GM12891 (cell line): Measurements from ENCODE around the gene TIGAR.

ENCODE experiments used
- DNase-seq: peaks from one replicate; pipeline ENCODE4 v3.0.0; 2011; ENCODE audit warnings: low spot score; ENCODE audit not compliant: insufficient read length
- FAIRE-seq: peaks from 2 replicates; lab custom pipeline; 2011; peaks lifted over from hg19 to GRCh38; lab: Jason Lieb, UNC
- PAX5 ChIP-seq: IDR thresholded peaks from 2 replicates; pipeline ENCODE4 v1.6.1; 2011; ENCODE audit warnings: low read length, moderate library complexity, mild to moderate bottlenecking; ENCODE audit not compliant: insufficient read depth, severe bottlenecking
- POLR2A ChIP-seq: IDR thresholded peaks from 2 replicates; pipeline ENCODE4 v1.6.1; 2011; ENCODE audit warnings: low read depth, low read length, control low read depth
- POLR2AphosphoS5 ChIP-seq: IDR thresholded peaks from 2 replicates; pipeline ENCODE4 v1.6.1; 2011; ENCODE audit warnings: low read depth, low read length, control low read depth
- POU2F2 ChIP-seq: IDR thresholded peaks from 2 replicates; pipeline ENCODE4 v1.6.1; 2011; ENCODE audit warnings: low read depth, mild to moderate bottlenecking, control low read depth, low read length, moderate library complexity
- SPI1 ChIP-seq: IDR thresholded peaks from 2 replicates; pipeline ENCODE4 v1.6.1; 2011; ENCODE audit warnings: low read depth, low read length, control low read depth
- TAF1 ChIP-seq: IDR thresholded peaks from 2 replicates; pipeline ENCODE4 v1.6.1; 2011; ENCODE audit warnings: low read depth, low read length, control low read depth

The TIGAR gene

DNA sequence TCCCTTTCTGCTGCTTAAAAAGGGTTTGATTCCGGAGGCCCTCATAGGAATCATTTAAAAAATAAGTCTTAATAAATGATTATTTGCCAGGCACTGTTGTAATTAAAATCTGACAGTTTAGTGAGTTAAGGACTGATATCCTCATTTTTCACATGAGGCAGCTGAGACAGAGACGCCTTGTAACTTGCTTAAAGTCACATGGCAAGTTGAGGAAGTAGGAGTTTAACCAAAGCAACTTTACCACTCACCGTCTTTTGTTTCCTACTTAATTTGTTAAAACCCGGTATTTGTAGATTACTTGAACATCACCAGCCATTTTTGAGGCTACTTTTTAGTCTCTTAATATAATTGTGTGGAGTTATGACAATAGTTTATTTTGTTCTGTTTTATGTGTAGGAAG, 2.4 kb downstream of the TIGAR start:
- no peak for FAIRE-seq
- TF ChIP-seq POLR2A (no peak), TAF1 (no peak), SPI1 (no peak), POU2F2 (no peak), POLR2AphosphoS5 (no peak), PAX5 (no peak)
- no peak for DNase-seq

DNA sequence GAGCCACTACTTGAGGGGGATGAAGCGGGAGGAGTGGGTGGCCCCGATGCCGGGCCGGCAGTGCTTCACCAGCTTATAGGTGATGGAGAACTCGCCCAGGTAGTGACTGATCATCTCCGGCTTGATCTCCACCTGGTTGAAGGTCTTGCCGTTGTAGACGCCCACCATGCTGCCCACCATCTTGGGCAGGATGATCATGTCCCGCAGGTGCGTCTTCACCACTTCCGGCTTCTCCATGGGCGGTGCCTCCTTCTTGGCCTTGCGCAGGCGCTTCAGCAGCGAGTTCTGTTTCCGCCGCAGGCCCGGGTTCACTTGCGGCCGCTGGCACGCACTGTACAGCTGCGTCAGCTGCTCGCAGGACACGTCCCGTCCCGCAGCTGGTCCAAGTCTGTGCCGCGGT, 3.4 kb downstream of the TIGAR start:
- DNase-seq (no peak), FAIRE-seq (no peak)
- TF ChIP-seq POLR2AphosphoS5 (no peak), SPI1 (no peak), POU2F2 (no peak), POLR2A (no peak), PAX5 (no peak), TAF1 (no peak)

DNA sequence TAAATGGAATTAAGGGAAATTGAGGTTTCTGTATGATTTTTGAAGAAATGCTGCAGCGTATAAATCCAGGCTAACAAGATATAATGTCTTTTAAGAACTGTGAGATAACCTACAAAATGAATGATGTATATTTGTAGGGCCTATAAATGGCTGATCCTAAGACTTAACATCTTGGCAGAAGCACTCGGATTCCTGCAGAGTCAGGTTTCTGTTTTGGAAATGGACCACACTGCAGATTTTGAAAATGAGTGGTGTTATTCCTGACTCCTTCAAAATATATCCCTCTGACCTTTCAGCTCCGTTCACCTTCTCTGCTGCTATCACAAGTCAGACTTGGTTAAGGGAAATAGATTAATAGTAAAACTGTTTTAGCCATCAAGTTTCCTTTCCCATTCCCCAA, 5.0 kb downstream of the TIGAR start:
- FAIRE-seq, result no peak
- no peak for DNase-seq
- no peak for TF ChIP-seq POU2F2

DNA sequence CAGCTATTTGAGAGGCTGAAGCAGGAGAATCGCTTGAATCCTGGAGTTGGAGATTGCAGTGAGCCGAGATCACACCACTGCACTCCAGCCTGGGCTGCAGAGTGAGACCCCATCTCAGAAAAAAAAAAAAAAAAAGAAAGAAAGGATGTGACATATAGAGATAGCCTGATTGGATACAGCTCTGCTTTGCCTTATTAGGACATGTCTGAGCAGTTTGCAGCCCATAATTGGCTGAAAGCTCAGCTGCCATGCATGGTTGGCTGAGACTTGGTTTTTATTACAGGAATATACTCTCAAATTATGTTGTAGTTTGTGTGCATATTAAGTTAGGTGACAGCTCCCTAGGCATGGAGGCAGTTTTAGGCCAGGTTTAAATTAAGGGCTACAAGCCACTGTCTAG, 6.3 kb downstream of the TIGAR start:
- TF ChIP-seq PAX5 (no peak), POLR2AphosphoS5 (no peak), SPI1 (no peak), POLR2A (no peak), POU2F2 (no peak), TAF1 (no peak)
- FAIRE-seq (no peak), DNase-seq (no peak)

DNA sequence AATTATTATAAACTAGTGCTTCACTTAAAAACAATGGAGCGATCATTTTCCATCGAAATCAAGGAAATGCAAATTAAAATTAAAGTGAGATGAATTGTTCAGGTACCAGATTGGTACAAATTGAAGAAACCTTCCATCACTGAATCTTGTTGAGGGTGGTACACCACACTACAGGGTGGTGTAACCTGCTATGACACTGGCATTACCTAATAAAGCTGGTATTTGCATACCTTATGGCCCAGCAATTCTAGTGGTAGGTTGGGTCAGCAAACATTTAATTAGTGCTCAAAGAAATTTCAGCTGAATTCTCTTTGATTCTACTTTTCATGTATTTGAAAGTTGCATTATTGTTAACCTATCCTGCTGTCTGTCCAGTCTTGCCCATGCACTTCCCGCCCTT, 9.2 kb downstream of the TIGAR start:
- TF ChIP-seq POU2F2, result no peak
- DNase-seq, result no peak

DNA sequence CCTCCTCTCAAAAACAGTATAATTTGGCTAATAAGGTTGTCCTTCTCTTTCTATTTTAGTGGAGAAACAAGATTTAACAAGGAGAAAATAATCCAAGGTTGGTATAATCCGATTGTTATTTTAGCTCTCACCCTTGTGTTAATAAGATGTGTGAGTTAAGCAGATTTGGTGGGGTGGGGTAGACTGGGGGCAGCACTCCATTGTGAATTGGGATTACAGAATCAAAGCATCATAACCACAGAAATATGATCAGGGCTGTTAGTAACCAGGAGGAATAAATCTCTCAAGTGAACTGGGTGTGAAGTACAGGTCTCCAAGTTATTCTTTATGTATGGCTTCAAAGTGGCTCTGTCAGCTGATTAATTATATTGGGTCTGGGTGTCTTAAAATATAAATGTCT, 10.2 kb downstream of the TIGAR start:
- DNase-seq (no peak), FAIRE-seq (no peak)
- TF ChIP-seq POLR2A (no peak), POU2F2 (no peak), POLR2AphosphoS5 (no peak), SPI1 (no peak), PAX5 (no peak), TAF1 (no peak)

More for the DNA sequence above, 9.2 kb downstream of the TIGAR start:
- FAIRE-seq, result no peak

DNA sequence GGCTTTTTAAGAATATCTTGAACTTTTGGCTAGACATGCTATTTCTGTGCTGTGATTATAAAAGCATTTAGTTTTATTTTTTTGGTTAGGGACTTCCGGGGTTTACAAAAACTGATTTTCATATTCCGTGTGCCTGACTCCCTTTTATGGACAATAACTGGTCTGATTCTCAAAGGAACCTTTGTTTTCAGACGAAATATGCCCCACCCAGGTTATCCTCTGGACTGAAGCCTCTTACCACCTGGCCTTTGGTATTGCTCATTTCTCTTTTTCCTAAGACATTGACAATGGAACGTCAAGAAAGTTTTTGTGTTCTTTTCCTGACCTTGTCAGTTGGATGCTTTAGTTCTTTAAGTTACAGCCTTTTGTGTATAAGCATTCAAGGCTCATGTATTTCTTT, 10.8 kb downstream of the TIGAR start:
- no peak for TF ChIP-seq SPI1
- no peak for TF ChIP-seq PAX5
- TF ChIP-seq POLR2AphosphoS5, result no peak
- no peak for TF ChIP-seq POLR2A
- no peak for TF ChIP-seq TAF1
- TF ChIP-seq POU2F2, result no peak
- no peak for DNase-seq
- FAIRE-seq, result no peak

DNA sequence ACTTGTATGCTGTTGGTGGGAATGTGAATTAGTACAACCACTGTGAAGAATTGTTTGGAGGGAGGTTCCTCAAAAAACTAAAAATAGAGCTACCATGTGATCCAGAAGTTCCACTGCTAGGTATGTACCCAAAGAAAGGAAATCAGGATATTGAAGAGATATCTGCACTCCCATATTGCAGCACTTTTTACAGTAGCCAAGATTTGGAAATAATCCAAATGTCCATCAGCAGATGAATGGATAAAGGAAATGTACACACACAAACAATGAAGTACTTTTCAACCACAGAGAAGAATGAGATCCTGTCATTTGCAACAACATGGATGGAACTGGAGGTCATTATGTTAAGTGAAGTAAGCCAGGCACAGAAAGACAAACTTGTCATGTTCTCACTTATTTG, 25.9 kb downstream of the TIGAR start:
- no peak for FAIRE-seq
- TF ChIP-seq TAF1, result no peak
- no peak for TF ChIP-seq POLR2AphosphoS5
- DNase-seq, result no peak

DNA sequence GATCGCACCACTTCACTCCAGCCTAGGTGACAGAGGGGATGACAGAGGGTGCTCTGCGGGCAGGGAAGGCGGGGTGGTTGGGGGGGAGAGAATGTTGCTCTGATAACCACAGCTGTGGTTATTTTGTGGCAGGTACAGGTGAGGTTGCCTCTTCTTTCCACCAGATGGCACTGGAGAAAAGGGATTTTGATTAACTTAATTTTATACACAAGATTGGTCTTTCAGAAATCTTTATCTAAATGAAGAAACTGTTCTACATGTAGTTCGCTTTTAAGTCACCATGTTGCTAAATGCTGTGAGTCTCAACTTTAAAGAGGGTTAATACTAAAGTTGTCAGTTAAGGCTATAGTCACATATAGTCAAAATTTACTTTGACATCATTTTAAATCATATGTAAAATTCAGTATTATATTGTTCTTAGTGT, 32.8 kb downstream of the TIGAR start:
- FAIRE-seq (peak; percentile 75), DNase-seq (no peak)
- TF ChIP-seq POU2F2 (no peak), SPI1 (no peak), PAX5 (no peak), TAF1 (no peak), POLR2A (no peak; the same call in 1 of the 2 replicates), POLR2AphosphoS5 (no peak)

DNA sequence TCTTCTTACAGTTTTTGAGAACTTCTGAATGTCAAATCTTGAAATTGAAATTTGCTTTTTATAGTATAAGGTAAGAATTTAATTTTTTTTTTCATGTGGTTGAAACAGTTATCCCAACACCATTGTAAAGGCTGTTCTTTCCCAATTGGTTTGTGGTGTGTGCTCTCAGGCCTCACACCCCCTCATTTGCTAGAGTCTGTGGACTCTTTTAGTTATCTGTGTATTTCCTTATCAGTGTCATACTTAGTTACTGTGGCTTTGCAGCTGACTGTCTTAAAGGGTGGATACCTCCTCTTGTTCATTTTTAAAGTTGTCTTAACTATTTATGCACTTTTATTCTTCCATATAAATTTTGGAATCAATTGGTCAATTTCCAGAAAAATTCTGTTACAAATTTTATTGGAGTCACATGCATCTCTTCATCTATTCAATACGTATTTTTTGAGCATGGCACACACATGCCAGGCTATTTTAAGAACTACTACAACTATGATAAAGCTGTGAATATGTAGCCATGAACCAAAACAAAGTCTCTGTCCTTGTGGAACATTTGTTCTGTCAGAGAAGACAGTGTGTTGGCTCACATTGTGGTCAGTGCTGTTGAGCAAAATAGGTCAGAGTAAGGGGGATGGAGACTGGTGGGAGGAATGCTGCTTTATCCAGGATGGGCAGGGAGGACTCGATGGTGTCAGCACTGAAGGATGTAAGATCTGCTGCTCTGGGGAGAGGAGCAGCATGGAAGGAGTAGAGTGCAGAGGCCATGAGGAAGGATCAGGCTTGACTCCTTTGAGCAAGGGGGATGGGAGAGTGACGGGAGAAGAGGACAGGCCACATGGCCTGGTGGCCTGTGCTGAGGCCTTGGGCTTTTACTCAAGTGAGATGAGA, 34.4 kb downstream of the TIGAR start:
- FAIRE-seq (no peak), DNase-seq (no peak)
- TF ChIP-seq POLR2A (no peak), POLR2AphosphoS5 (peak; percentile 88; the same call in 1 of the 2 replicates)

DNA sequence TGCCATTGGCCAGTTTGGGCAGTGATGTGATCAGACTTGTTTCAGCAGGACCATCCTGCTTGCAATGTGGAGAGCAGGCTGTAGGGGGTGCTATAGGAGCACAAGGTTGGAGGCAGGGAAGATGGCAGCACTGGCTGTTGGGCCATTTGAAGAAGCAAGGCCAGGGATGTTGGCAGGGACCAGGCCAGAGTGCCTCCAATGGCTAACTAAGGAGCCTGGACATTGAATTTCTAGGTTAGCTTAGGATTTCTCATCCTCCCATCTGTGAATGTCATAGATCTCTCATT, 35.0 kb downstream of the TIGAR start:
- no peak for DNase-seq
- FAIRE-seq, result peak; percentile 90
- TF ChIP-seq POLR2A (peak; percentile 58; the same call in 1 of the 2 replicates), POU2F2 (no peak), POLR2AphosphoS5 (peak; percentile 35; the same call in 1 of the 2 replicates), TAF1 (no peak), PAX5 (no peak)
